Panc1 (cell line): ENCODE data around the gene SLC26A3. TPM values are rescaled to one million over a fixed set of nuclear protein-coding genes. Genes with fewer than 3 reads are reported as not detected.

Source experiments
- ATAC-seq: fragments of 200-7000 bp; cut with Tn5 transposase; 2 replicates; pipeline ENCODE4 v1.9.1; 2020; ENCODE audit warnings: mild to moderate bottlenecking, moderate library complexity
- BruUV-seq: library from RNA; stranded (reverse); fragments of 400-500 nt; replicated peaks from 2 replicates; lab custom pipeline; 2021; lab: Mats Ljungman, UMichigan
- CTCF ChIA-PET: fragments of 300-600 bp; sonication (Branson Sonifier 250); formaldehyde crosslinking; loops from one replicate; lab custom pipeline; 2022; ENCODE audit warnings: antibody characterized with exemption; lab: Charles Lee
- POLR2A ChIA-PET: fragments of 300-600 bp; sonication (Branson Sonifier 250); formaldehyde crosslinking; loops from one replicate; lab custom pipeline; 2022; ENCODE audit warnings: antibody characterized with exemption; lab: Charles Lee
- DNase-seq: peaks from one replicate; pipeline ENCODE4 v3.0.0-alpha.2; 2010; ENCODE audit warnings: low read depth, low spot score
- H3K27ac ChIP-seq: 2 replicates; pipeline ENCODE4 v1.5.1; 2011; ENCODE audit warnings: mild to moderate bottlenecking, low read length, inconsistent platforms
- H3K27me3 ChIP-seq: fragments of 200-500 bp; sonication (Bioruptor generic); 2 replicates; pipeline ENCODE4 v1.6.0; 2014; ENCODE audit warnings: low read length, inconsistent platforms; ENCODE audit not compliant: control insufficient read depth, insufficient read depth
- H3K36me3 ChIP-seq: fragments of 200-500 bp; sonication (Bioruptor generic); 2 replicates; pipeline ENCODE4 v1.5.1; 2014; ENCODE audit warnings: inconsistent platforms, mild to moderate bottlenecking, low read length, moderate library complexity; ENCODE audit not compliant: control insufficient read depth, insufficient read depth
- H3K4me1 ChIP-seq: 2 replicates; pipeline ENCODE4 v1.5.1; 2011; ENCODE audit warnings: inconsistent platforms, mild to moderate bottlenecking, low read length, moderate library complexity; ENCODE audit not compliant: control insufficient read depth, insufficient read depth
- H3K4me3 ChIP-seq, 2 experiments: 2 replicates each; pipeline ENCODE4 v1.5.1; 2011 to 2012; ENCODE audit warnings: low read depth in 2 of 2, low read length in 2 of 2, mild to moderate bottlenecking in 2 of 2, inconsistent platforms in 1 of 2, moderate library complexity in 1 of 2
- H3K9me3 ChIP-seq: fragments of 200-500 bp; sonication (Bioruptor generic); 2 replicates; pipeline ENCODE4 v1.5.1; 2014; ENCODE audit warnings: low read depth, mild to moderate bottlenecking, inconsistent platforms, low read length, moderate library complexity; ENCODE audit not compliant: control insufficient read depth, insufficient read depth
- CTCF ChIP-seq: fragments of 450-650 bp; IDR thresholded peaks from 2 replicates; pipeline ENCODE4 v1.5.1; 2017; ENCODE audit warnings: mild to moderate bottlenecking
- POLR2AphosphoS5 ChIP-seq: IDR thresholded peaks from 2 replicates; pipeline ENCODE4 v1.6.1; 2012; ENCODE audit warnings: mild to moderate bottlenecking, low read depth, low read length, moderate library complexity
- REST ChIP-seq, 2 experiments: IDR thresholded peaks; 2 replicates each; pipeline ENCODE4 v1.6.1; 2011 to 2012; ENCODE audit warnings: low read depth in 2 of 2, control low read depth in 1 of 2, low read length in 1 of 2, mild to moderate bottlenecking in 1 of 2, moderate library complexity in 1 of 2; ENCODE audit not compliant: insufficient read depth in 1 of 2
- SIN3A ChIP-seq: IDR thresholded peaks from 2 replicates; pipeline ENCODE4 v1.6.1; 2012; ENCODE audit warnings: low read depth, mild to moderate bottlenecking, low read length, moderate library complexity, borderline replicate concordance; ENCODE audit not compliant: insufficient read depth
- TCF7L2 ChIP-seq: IDR thresholded peaks from 2 replicates; pipeline ENCODE4 v1.6.1; 2011; ENCODE audit warnings: mild to moderate bottlenecking, low read depth, low read length, inconsistent platforms
- in situ Hi-C: cut with HindIII; loops from 2 replicates; pipeline ENCODE4 v1.10.0; 2016; ENCODE audit warnings: low sequenced_read_pairs, low pct_unique_long_range_greater_than_20kb
- intact Hi-C: fragments of 100-400 bp; cut with micrococcal nuclease; formaldehyde crosslinking; loops from one replicate; pipeline ENCODE4 v1.10.0; 2022; ENCODE audit not compliant: unreplicated experiment
- total RNA-seq: library from RNA; stranded (reverse); gene quantifications from one replicate; pipeline ENCODE4 v1.2.1, GENCODE V29; 2021; ENCODE audit not compliant: unreplicated experiment

Gene SLC26A3
- total RNA-seq, 1 experiment from 2014 or later: 0.36 TPM

DNA sequence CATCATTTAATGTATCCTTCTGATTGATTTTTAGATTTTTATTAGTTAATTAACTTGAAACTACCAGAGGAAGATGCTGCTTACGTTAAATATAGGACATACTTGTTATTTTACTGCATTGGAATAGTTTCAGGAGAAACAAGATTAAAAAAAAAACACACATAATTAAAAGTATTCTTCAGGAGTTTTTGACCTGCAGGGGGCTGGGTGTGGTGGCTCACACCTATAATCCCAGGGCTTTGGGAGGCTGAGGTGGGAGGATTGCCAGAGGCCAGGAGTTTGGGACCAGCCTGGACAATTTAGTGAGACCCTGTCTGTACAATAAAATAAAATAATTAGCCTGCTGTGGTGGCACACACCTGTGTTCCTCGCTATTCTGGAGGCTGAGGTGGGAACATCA, 48.4 kb downstream of the SLC26A3 start:
- TF ChIP-seq CTCF (peak; percentile 12; the same call in 1 of the 2 replicates), POLR2AphosphoS5 (no peak), REST (IDR thresholded peaks at IDR 0.05; ENCODE audit: insufficient read depth in 1 of 2, low read depth in 2 of 2, low read length in 1 of 2) (no peak), SIN3A (no peak), TCF7L2 (no peak)
- BruUV-seq: no TSS peak
- H3K4me3 ChIP-seq: no peak overlapping the region
- H3K27ac ChIP-seq: no peak overlapping the region
- intact Hi-C loops: no loop called here
- H3K36me3 ChIP-seq: peaks cover 82% of the 10 kb centered on the region
- ATAC-seq: no peak
- ChIA-PET CTCF (no interaction called here), POLR2A (no interaction called here)
- no peaks in the 10 kb centered on the region for H3K9me3 ChIP-seq
- in situ Hi-C loops: no loop called here
- H3K27me3 ChIP-seq: no peaks in the 10 kb centered on the region
- no peaks in the 10 kb centered on the region for H3K4me1 ChIP-seq
- DNase-seq: no peak

GRCh38 chr7:107751113-107751512, 51.9 kb downstream of the SLC26A3 start:
- Histone ChIP-seq H3K4me1 (peaks cover 2% of the 10 kb centered on the region; the same call in 1 of the 2 replicates), H3K36me3 (peaks cover 63% of the 10 kb centered on the region), H3K9me3 (no peaks in the 10 kb centered on the region), H3K27me3 (no peaks in the 10 kb centered on the region), H3K4me3 (no peak overlapping the region), H3K27ac (no peak overlapping the region)
- intact Hi-C loops (no loop called here), in situ Hi-C loops (no loop called here)
- DNase-seq: no peak
- BruUV-seq: no TSS peak
- ChIA-PET CTCF (no interaction called here), POLR2A (no interaction called here)
- TF ChIP-seq POLR2AphosphoS5: no peak
- no peak for TF ChIP-seq SIN3A
- TF ChIP-seq CTCF: no peak
- TF ChIP-seq TCF7L2: no peak
- no peak for TF ChIP-seq REST (IDR thresholded peaks at IDR 0.05; ENCODE audit: insufficient read depth in 1 of 2, low read depth in 2 of 2, low read length in 1 of 2)
- ATAC-seq: no peak
